Cardiac fibroblast (primary cell): ENCODE data around the gene PRDM15.

Experiments used
- DNase-seq, 2 donors: peaks; one replicate each; pipeline versions ENCODE4 v3.0.0 to v3.0.0-alpha.2; 2010; ENCODE audit warnings: low read depth in 2 of 2
- H3K4me3 ChIP-seq, 2 donors: replicated peaks in 1 of 2; 1 replicate in 1 of 2; 2 replicates in 1 of 2; pipeline ENCODE4 v1.5.1; 2011; ENCODE audit warnings: low read depth in 2 of 2, low read length in 2 of 2, mild to moderate bottlenecking in 2 of 2, moderate library complexity in 1 of 2
- CTCF ChIP-seq: IDR thresholded peaks from one replicate; pipeline ENCODE4 v1.5.1; 2011; ENCODE audit warnings: low read depth, mild to moderate bottlenecking, low read length, inconsistent platforms

Gene PRDM15

GRCh38 chr21:41805038-41805437, 74.1 kb downstream of the PRDM15 start:
- no peak for DNase-seq
- no peak for TF ChIP-seq CTCF
- no peak overlapping the region for H3K4me3 ChIP-seq

- no peak overlapping the region for H3K4me3 ChIP-seq
- DNase-seq: no peak
- no peak for TF ChIP-seq CTCF
Measured at GRCh38 chr21:41804381-41804780, 74.8 kb downstream of the PRDM15 start.

GRCh38 chr21:41803316-41803715, 75.8 kb downstream of the PRDM15 start:
- no peak for DNase-seq
- no peak for TF ChIP-seq CTCF
- H3K4me3 ChIP-seq: no peak overlapping the region

- peak in 1 of 2 donors; percentile 7 for DNase-seq
- no peak for TF ChIP-seq CTCF
- no peak overlapping the region for H3K4me3 ChIP-seq
Measured at GRCh38 chr21:41802684-41803083, 76.5 kb downstream of the PRDM15 start.

GRCh38 chr21:41802198-41802584, 77.0 kb downstream of the PRDM15 start:
- no peak overlapping the region for H3K4me3 ChIP-seq
- DNase-seq: no peak
- TF ChIP-seq CTCF: no peak

GRCh38 chr21:41801321-41802197, 77.6 kb downstream of the PRDM15 start:
- no peak for TF ChIP-seq CTCF
- no peak overlapping the region for H3K4me3 ChIP-seq
- DNase-seq: no peak
